IMR-90 (cell line): ENCODE measurements around the gene CD300LG. TPM values are rescaled to one million over a fixed set of nuclear protein-coding genes. Genes with fewer than 3 reads are reported as not detected.

ENCODE experiments used
- ATAC-seq: fragments of 200-7000 bp; cut with Tn5 transposase; 2 replicates; pipeline ENCODE4 v1.9.1; 2020; ENCODE audit warnings: low read depth, mild to moderate bottlenecking, moderate library complexity
- BruUV-seq: library from RNA; stranded (reverse); fragments of 400-500 nt; replicated peaks from 2 replicates; lab custom pipeline; 2021; lab: Mats Ljungman, UMichigan
- CTCF ChIA-PET: fragments of 300-600 bp; formaldehyde crosslinking; extraction: SDS; loops from one replicate; lab custom pipeline; 2021; ENCODE audit warnings: antibody characterized with exemption; lab: Yijun Ruan, JAX
- POLR2A ChIA-PET: fragments of 300-600 bp; sonication (Branson Sonifier 250); formaldehyde crosslinking; loops from one replicate; lab custom pipeline; 2022; ENCODE audit warnings: antibody characterized with exemption; ENCODE audit not compliant: unreplicated experiment; lab: Charles Lee
- DNase-seq: peaks from one replicate; pipeline ENCODE4 v3.0.0; 2013
- H2AFZ ChIP-seq: replicated peaks from 2 replicates; pipeline ENCODE3; 2013; ENCODE audit warnings: low read length, mild to moderate bottlenecking; ENCODE audit not compliant: poor library complexity
- H2AK5ac ChIP-seq: 2 replicates; pipeline ENCODE4 v1.6.1; 2013; ENCODE audit warnings: low read depth, low read length, inconsistent platforms
- H2AK9ac ChIP-seq: replicated peaks from 2 replicates; pipeline ENCODE3; 2013; ENCODE audit warnings: mild to moderate bottlenecking, low read depth, low read length, moderate library complexity; ENCODE audit not compliant: poor library complexity
- H2BK120ac ChIP-seq: 2 replicates; pipeline ENCODE4 v1.6.1; 2013; ENCODE audit warnings: low read depth, low read length, inconsistent platforms
- H2BK15ac ChIP-seq: 3 replicates; pipeline ENCODE4 v1.6.1; 2013; ENCODE audit warnings: low read depth, low read length, inconsistent platforms
- H2BK20ac ChIP-seq: 2 replicates; pipeline ENCODE4 v1.6.1; 2013; ENCODE audit warnings: low read depth, mild to moderate bottlenecking, inconsistent platforms, low read length, moderate library complexity
- H2BK5ac ChIP-seq: 2 replicates; pipeline ENCODE4 v1.6.1; 2013; ENCODE audit warnings: mild to moderate bottlenecking, low read depth, low read length, inconsistent platforms; ENCODE audit not compliant: poor library complexity, severe bottlenecking
- H3K14ac ChIP-seq: replicated peaks from 2 replicates; pipeline ENCODE4 v1.6.1; 2013; ENCODE audit warnings: low read depth, low read length, inconsistent platforms
- H3K18ac ChIP-seq: 2 replicates; pipeline ENCODE4 v1.6.1; 2013; ENCODE audit warnings: low read depth, low read length, control low read depth
- H3K23ac ChIP-seq: 2 replicates; pipeline ENCODE4 v1.6.1; 2013; ENCODE audit warnings: low read depth, low read length, inconsistent platforms
- H3K27ac ChIP-seq: 2 replicates; pipeline ENCODE4 v1.5.1; 2013; ENCODE audit warnings: mild to moderate bottlenecking, control low read depth, low read length; ENCODE audit not compliant: insufficient read depth
- H3K27me3 ChIP-seq: 2 replicates; pipeline ENCODE4 v1.6.1; 2013; ENCODE audit warnings: low read length; ENCODE audit not compliant: control insufficient read depth, insufficient read depth
- H3K36me3 ChIP-seq: 2 replicates; pipeline ENCODE4 v1.6.1; 2013; ENCODE audit warnings: low read length, mixed read lengths; ENCODE audit not compliant: control insufficient read depth, insufficient read depth
- H3K4ac ChIP-seq: 2 replicates; pipeline ENCODE4 v1.6.1; 2013; ENCODE audit warnings: low read depth, low read length, inconsistent platforms
- H3K4me1 ChIP-seq: 2 replicates; pipeline ENCODE4 v1.6.1; 2013; ENCODE audit warnings: low read length, mixed read lengths; ENCODE audit not compliant: control insufficient read depth, insufficient read depth
- H3K4me2 ChIP-seq: 2 replicates; pipeline ENCODE4 v1.6.1; 2013; ENCODE audit warnings: low read depth, mild to moderate bottlenecking, control low read depth, low read length, moderate library complexity
- H3K4me3 ChIP-seq: 2 replicates; pipeline ENCODE4 v1.5.1; 2013; ENCODE audit warnings: low read depth, mild to moderate bottlenecking, control low read depth, low read length, moderate library complexity; ENCODE audit not compliant: insufficient read depth
- H3K56ac ChIP-seq: 2 replicates; pipeline ENCODE4 v1.6.1; 2013; ENCODE audit warnings: low read length, inconsistent platforms; ENCODE audit not compliant: insufficient read depth; ENCODE audit errors: extremely low read depth
- H3K79me1 ChIP-seq, 2 experiments: 2 replicates each; pipeline ENCODE4 v1.6.1; 2013; ENCODE audit warnings: low read length in 2 of 2, inconsistent platforms in 1 of 2, low read depth in 1 of 2
- H3K9ac ChIP-seq: 2 replicates; pipeline ENCODE4 v1.6.1; 2013; ENCODE audit warnings: low read depth, low read length, control low read depth
- H3K9me1 ChIP-seq: 2 replicates; pipeline ENCODE4 v1.6.1; 2013; ENCODE audit warnings: low read length, inconsistent platforms; ENCODE audit not compliant: insufficient read depth
- H3K9me3 ChIP-seq: 2 replicates; pipeline ENCODE4 v1.6.1; 2013; ENCODE audit warnings: low read length; ENCODE audit not compliant: control insufficient read depth, insufficient read depth
- H4K20me1 ChIP-seq: 2 replicates; pipeline ENCODE4 v1.6.1; 2013; ENCODE audit warnings: low read length, inconsistent platforms; ENCODE audit not compliant: insufficient read depth
- H4K5ac ChIP-seq: 2 replicates; pipeline ENCODE4 v1.6.1; 2013; ENCODE audit warnings: mild to moderate bottlenecking, low read depth, low read length, control low read depth
- H4K8ac ChIP-seq, 2 experiments: 2 replicates each; pipeline ENCODE4 v1.6.1; 2013; ENCODE audit warnings: low read depth in 2 of 2, low read length in 2 of 2, control low read depth in 1 of 2, inconsistent platforms in 1 of 2
- H4K91ac ChIP-seq: 2 replicates; pipeline ENCODE4 v1.6.1; 2013; ENCODE audit warnings: low read depth, low read length, inconsistent platforms; ENCODE audit not compliant: insufficient read depth
- BHLHE40 ChIP-seq: fragments of 150-350 bp; IDR thresholded peaks from 2 replicates; pipeline ENCODE4 v1.6.1; 2016; ENCODE audit warnings: mild to moderate bottlenecking, low read depth, low read length
- CEBPB ChIP-seq: IDR thresholded peaks from 2 replicates; pipeline ENCODE4 v1.6.1; 2012; ENCODE audit warnings: low read depth, low read length, improper control_type of control experiment
- CHD1 ChIP-seq: IDR thresholded peaks from 2 replicates; pipeline ENCODE4 v1.6.1; 2012; ENCODE audit warnings: low read depth, low read length, improper control_type of control experiment
- CTCF ChIP-seq: conservative IDR thresholded peaks from 2 replicates; pipeline ENCODE4 v1.5.1; 2012; ENCODE audit warnings: mild to moderate bottlenecking, low read depth, low read length, improper control_type of control experiment
- ELK1 ChIP-seq: fragments of 150-350 bp; IDR thresholded peaks from 2 replicates; pipeline ENCODE4 v1.6.1; 2016; ENCODE audit warnings: low read depth, mild to moderate bottlenecking, low read length, moderate library complexity, borderline replicate concordance
- MAZ ChIP-seq: IDR thresholded peaks from 2 replicates; pipeline ENCODE4 v1.6.1; 2012; ENCODE audit warnings: low read depth, mild to moderate bottlenecking, low read length, improper control_type of control experiment, moderate library complexity, borderline replicate concordance
- MXI1 ChIP-seq: IDR thresholded peaks from 2 replicates; pipeline ENCODE4 v1.6.1; 2012; ENCODE audit warnings: low read depth, mild to moderate bottlenecking, low read length, moderate library complexity, borderline replicate concordance
- POLR2A ChIP-seq: IDR thresholded peaks from 2 replicates; pipeline ENCODE4 v1.6.1; 2012; ENCODE audit warnings: mild to moderate bottlenecking, low read depth, low read length
- RAD21 ChIP-seq: IDR thresholded peaks from 2 replicates; pipeline ENCODE4 v1.6.1; 2012; ENCODE audit warnings: low read length, improper control_type of control experiment
- RFX5 ChIP-seq: IDR thresholded peaks from 2 replicates; pipeline ENCODE4 v1.8.0; 2012; ENCODE audit warnings: low read depth, mild to moderate bottlenecking, low read length, moderate library complexity
- SMC3 ChIP-seq: fragments of 150-350 bp; IDR thresholded peaks from 2 replicates; pipeline ENCODE4 v1.6.1; 2016; ENCODE audit warnings: low read depth, mild to moderate bottlenecking, antibody characterized with exemption, low read length, moderate library complexity
- WGBS, 2 experiments: methylation state at CpG; one replicate each; pipeline versions ENCODE4 v1.1.5 to v1.1.7; 2013; ENCODE audit warnings: missing lambda C conversion rate in 2 of 2; ENCODE audit not compliant: insufficient read length in 1 of 2; ENCODE audit errors: extremely low coverage in 2 of 2; 5-methylcytosine and 5-hydroxymethylcytosine counted together
- dilution Hi-C: fragments of 300-500 bp; cut with HindIII; formaldehyde crosslinking; loops from one replicate; pipeline ENCODE4 v1.14.3; 2018; ENCODE audit warnings: low sequenced_read_pairs; ENCODE audit not compliant: unreplicated experiment
- in situ Hi-C: fragments of 300-500 bp; cut with MboI; formaldehyde crosslinking; loops from 3 replicates; pipeline ENCODE4 v1.14.3; 2019; ENCODE audit warnings: low sequenced_read_pairs, inconsistent platforms, mixed read lengths
- intact Hi-C: fragments of 100-400 bp; cut with micrococcal nuclease; formaldehyde crosslinking; loops from 2 replicates; pipeline ENCODE4 v1.10.0; 2022
- polyA plus RNA-seq, 3 experiments: library from polyadenylated mRNA; depleted of rRNA; stranded (reverse); fragments of >200 nt; gene quantifications; 2 replicates each; pipeline ENCODE4 v1.2.3, GENCODE V29; 2012; ENCODE audit warnings: low replicate concordance in 1 of 3
- total RNA-seq: library from RNA; depleted of rRNA; stranded (reverse); fragments of >200 nt; gene quantifications from 2 replicates; pipeline ENCODE4 v1.2.3, GENCODE V29; 2012

Gene CD300LG
- total and polyA plus RNA-seq, 2 of the 4 experiments (the other 2 are of a cell fraction) = not detected

DNA sequence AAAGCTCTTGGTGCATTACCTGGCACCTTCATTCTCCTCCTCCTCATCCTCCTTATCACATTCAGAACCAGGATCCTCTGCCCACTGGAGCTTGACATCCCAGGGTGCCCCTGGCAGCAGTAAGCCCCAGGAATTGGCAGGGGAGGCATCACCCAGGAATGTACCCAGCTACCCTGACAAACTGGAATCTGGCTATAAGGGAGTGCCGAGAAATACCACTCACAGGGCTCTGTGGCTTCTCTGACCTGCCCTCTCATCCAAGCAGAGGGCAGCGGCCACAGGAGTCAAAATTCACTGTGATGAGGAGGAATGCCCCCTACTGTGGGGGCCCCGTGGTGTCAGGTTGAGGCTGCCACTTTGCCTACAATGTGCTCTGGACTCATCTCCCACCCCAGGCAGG lies 33.6 kb upstream of the CD300LG start:
- intact Hi-C loops = no loop called here
- no CpG with 5 or more reads among the region's 3 CpGs for WGBS, 2 experiments
- H3K4me1 ChIP-seq = peaks cover 6% of the 10 kb centered on the region
- H3K27me3 ChIP-seq = no peaks in the 10 kb centered on the region
- H3K4me2 ChIP-seq = no peak overlapping the region
- DNase-seq = no peak
- H3K9ac ChIP-seq = no peak overlapping the region
- no TSS peak for BruUV-seq
- no peak overlapping the region for H2BK15ac ChIP-seq
- H3K27ac ChIP-seq = no peak overlapping the region
- H4K5ac ChIP-seq = no peak overlapping the region
- no peak overlapping the region for H3K4me3 ChIP-seq
- no peaks in the 10 kb centered on the region for H4K20me1 ChIP-seq
- peaks cover 11% of the 10 kb centered on the region; the same call in 1 of the 2 replicates for H3K9me1 ChIP-seq
- no peak overlapping the region for H3K56ac ChIP-seq
- TF ChIP-seq CHD1 = no peak
- TF ChIP-seq CTCF = no peak
- no peak for TF ChIP-seq MAZ
- TF ChIP-seq ELK1 = no peak
- no peak for TF ChIP-seq BHLHE40
- no peak for TF ChIP-seq RFX5
- no peak for TF ChIP-seq RAD21
- no peak for TF ChIP-seq CEBPB
- no peak for TF ChIP-seq POLR2A
- TF ChIP-seq MXI1 = no peak
- TF ChIP-seq SMC3 = no peak
- H3K36me3 ChIP-seq = peaks cover 23% of the 10 kb centered on the region
- peaks cover 3 to 8% of the 10 kb centered on the region in 2 experiments; a peak in 2 of 4 replicates for H3K79me1 ChIP-seq
- no peak overlapping the region for H3K4ac ChIP-seq
- no peak for ATAC-seq
- dilution Hi-C loops = no loop called here
- POLR2A ChIA-PET = no interaction called here
- no peak overlapping the region for H2BK5ac ChIP-seq
- H3K23ac ChIP-seq = no peak overlapping the region
- H2BK120ac ChIP-seq = no peak overlapping the region
- H2BK20ac ChIP-seq = no peak overlapping the region
- CTCF ChIA-PET = no interaction called here
- no peak overlapping the region for H3K18ac ChIP-seq
- no peak overlapping the region for H2AK9ac ChIP-seq
- H2AK5ac ChIP-seq = no peak overlapping the region
- no peak overlapping the region for H2AFZ ChIP-seq
- in situ Hi-C loops = no loop called here
- H4K8ac ChIP-seq = no peak overlapping the region
- no peaks in the 10 kb centered on the region for H3K9me3 ChIP-seq
- no peak overlapping the region for H4K91ac ChIP-seq
- no peak overlapping the region for H3K14ac ChIP-seq
